Measurements from ENCODE around the gene BHLHE23.
"Not testable (repeated sequence)": the region's sequence is repeated elsewhere in the genome, so short reads cannot be mapped to it uniquely, and the experiment has no call there.

The BHLHE23 gene

GRCh38 chr20:62962891-62963613, 43.7 kb downstream of the BHLHE23 start:
- DNase-seq, result no peak

- DNase-seq, result no peak
Observed at GRCh38 chr20:62962221-62962879, 44.4 kb downstream of the BHLHE23 start.

- no peak for DNase-seq
Observed at GRCh38 chr20:62961799-62962198, 45.0 kb downstream of the BHLHE23 start.

- no peak for DNase-seq
Observed at GRCh38 chr20:62961310-62961783, 45.4 kb downstream of the BHLHE23 start.

- DNase-seq, result not testable (repeated sequence)
Observed at GRCh38 chr20:62960446-62961309, 46.1 kb downstream of the BHLHE23 start.

GRCh38 chr20:62959998-62960436, 46.7 kb downstream of the BHLHE23 start:
- no peak for DNase-seq

- DNase-seq, result no peak
Observed at GRCh38 chr20:62959101-62959971, 47.4 kb downstream of the BHLHE23 start.

GRCh38 chr20:62958388-62959100, 48.2 kb downstream of the BHLHE23 start:
- no peak for DNase-seq

- DNase-seq, result no peak
Observed at GRCh38 chr20:62957136-62958117, 49.3 kb downstream of the BHLHE23 start.

GRCh38 chr20:62956387-62957135, 50.2 kb downstream of the BHLHE23 start:
- no peak for DNase-seq
